Stimulated activated naive B cell treated with anti-CD40 and anti-IgM and Interleukin-4, amounts not matched to agents 10 μg/mL and 1 μg/mL and 100 μg/mL, for 72 hours (primary cell): ENCODE results near the gene CENPVL1.
A peak's percentile ranks its signal among the peaks of the same experiment; 100 is the strongest.
"Not testable (repeated sequence)": the region's sequence is repeated elsewhere in the genome, so short reads cannot be mapped to it uniquely, and the experiment has no call there.

Experiments used
- ATAC-seq, 2 donors: fragments of 150-1000 bp; cut with Tn5 transposase; replicated peaks; 2 replicates each; pipeline ENCODE4 v1.10.0; 2021; ENCODE audit warnings: moderate library complexity in 1 of 2
- DNase-seq: peaks from one replicate; pipeline ENCODE4 v3.0.0; 2021
- H3K27ac Mint-ChIP-seq: one replicate; pipeline ENCODE4 v1.8.0; 2022; ENCODE audit warnings: mild to moderate bottlenecking, mixed read lengths
- H3K27me3 Mint-ChIP-seq, 2 donors: one replicate each; pipeline ENCODE4 v1.8.0; 2022; ENCODE audit warnings: mixed read lengths in 2 of 2
- H3K36me3 Mint-ChIP-seq, 2 donors: one replicate each; pipeline ENCODE4 v1.8.0; 2022; ENCODE audit warnings: mixed read lengths in 2 of 2, mild to moderate bottlenecking in 1 of 2
- H3K4me1 Mint-ChIP-seq, 2 donors: one replicate each; pipeline ENCODE4 v1.8.0; 2022; ENCODE audit warnings: mixed read lengths in 2 of 2, mild to moderate bottlenecking in 1 of 2
- H3K4me3 Mint-ChIP-seq, 2 donors: one replicate each; pipeline ENCODE4 v1.8.0; 2022; ENCODE audit warnings: mild to moderate bottlenecking in 2 of 2, mixed read lengths in 2 of 2, moderate library complexity in 1 of 2
- H3K9me3 Mint-ChIP-seq, 2 donors: one replicate each; pipeline ENCODE4 v1.8.0; 2022; ENCODE audit warnings: mixed read lengths in 2 of 2, mild to moderate bottlenecking in 1 of 2

Gene CENPVL1

GRCh38 chrX:51710277-51711164 is at the start of gene CENPVL1:
Gene CENPVL1 (plus strand): TSS chrX:51710512. CDS start chrX:51710512, 0 bp downstream.
- not testable (repeated sequence) for DNase-seq, H3K4me1 Mint-ChIP-seq, H3K36me3 Mint-ChIP-seq, H3K27ac Mint-ChIP-seq, H3K27me3 Mint-ChIP-seq, H3K9me3 Mint-ChIP-seq, H3K4me3 Mint-ChIP-seq
- ATAC-seq, result peak in 1 of 2 donors; percentile 25

- Mint-ChIP-seq H3K4me3 (no peak overlapping the region), H3K27me3 (peaks cover 14 to 29% of the 10 kb centered on the region in 2 donors), H3K36me3 (no peaks in the 10 kb centered on the region), H3K9me3 (no peaks in the 10 kb centered on the region), H3K4me1 (no peaks in the 10 kb centered on the region), H3K27ac (peak overlapping the region; percentile 7)
- DNase-seq (no peak), ATAC-seq (no peak)
Measured at GRCh38 chrX:51665981-51666380, 44.3 kb upstream of the CENPVL1 start.

- H3K4me1 Mint-ChIP-seq, ATAC-seq, H3K27ac Mint-ChIP-seq, H3K4me3 Mint-ChIP-seq, DNase-seq, H3K27me3 Mint-ChIP-seq, H3K36me3 Mint-ChIP-seq, H3K9me3 Mint-ChIP-seq: not testable (repeated sequence)
Measured at GRCh38 chrX:51679689-51680433, 30.5 kb upstream of the CENPVL1 start.

- H3K4me3 Mint-ChIP-seq, H3K4me1 Mint-ChIP-seq, H3K27me3 Mint-ChIP-seq, ATAC-seq, H3K27ac Mint-ChIP-seq, H3K36me3 Mint-ChIP-seq, H3K9me3 Mint-ChIP-seq, DNase-seq: not testable (repeated sequence)
Measured at GRCh38 chrX:51681808-51682719, 28.2 kb upstream of the CENPVL1 start.

GRCh38 chrX:51682720-51683062 is 27.6 kb upstream of the CENPVL1 start, which contains the start of gene CENPVL2:
Gene CENPVL2 (minus strand): TSS chrX:51682831. CDS start chrX:51682831, 0 bp downstream.
- not testable (repeated sequence) for H3K4me3 Mint-ChIP-seq, H3K27me3 Mint-ChIP-seq, DNase-seq, H3K4me1 Mint-ChIP-seq, H3K27ac Mint-ChIP-seq, ATAC-seq, H3K36me3 Mint-ChIP-seq, H3K9me3 Mint-ChIP-seq

GRCh38 chrX:51694254-51694653 is 16.1 kb upstream of the CENPVL1 start:
- no peak overlapping the region for H3K27ac Mint-ChIP-seq
- DNase-seq, result no peak
- no peak overlapping the region for H3K4me3 Mint-ChIP-seq
- H3K4me1 Mint-ChIP-seq, result no peaks in the 10 kb centered on the region
- no peaks in the 10 kb centered on the region for H3K36me3 Mint-ChIP-seq
- no peaks in the 10 kb centered on the region for H3K9me3 Mint-ChIP-seq
- no peak for ATAC-seq
- H3K27me3 Mint-ChIP-seq, result peaks cover 21 to 26% of the 10 kb centered on the region in 2 donors

GRCh38 chrX:51697397-51697796 is 12.9 kb upstream of the CENPVL1 start:
- Mint-ChIP-seq H3K9me3 (no peaks in the 10 kb centered on the region), H3K27ac (no peak overlapping the region), H3K4me1 (no peaks in the 10 kb centered on the region), H3K27me3 (peaks cover 21 to 32% of the 10 kb centered on the region in 2 donors), H3K4me3 (no peak overlapping the region), H3K36me3 (no peaks in the 10 kb centered on the region)
- DNase-seq, result no peak
- ATAC-seq, result no peak

- not testable (repeated sequence) for H3K4me3 Mint-ChIP-seq, H3K27me3 Mint-ChIP-seq, ATAC-seq, H3K36me3 Mint-ChIP-seq, H3K4me1 Mint-ChIP-seq, H3K27ac Mint-ChIP-seq, H3K9me3 Mint-ChIP-seq, DNase-seq
Measured at GRCh38 chrX:51712943-51713647, 2.8 kb downstream of the CENPVL1 start.

GRCh38 chrX:51728202-51728601 is 17.9 kb downstream of the CENPVL1 start:
- Mint-ChIP-seq H3K9me3 (no peaks in the 10 kb centered on the region), H3K27me3 (peaks cover 11 to 31% of the 10 kb centered on the region in 2 donors), H3K4me3 (no peak overlapping the region), H3K36me3 (no peaks in the 10 kb centered on the region), H3K4me1 (no peaks in the 10 kb centered on the region), H3K27ac (no peak overlapping the region)
- ATAC-seq, result no peak
- DNase-seq, result no peak

GRCh38 chrX:51737091-51737490 is 26.8 kb downstream of the CENPVL1 start:
- H3K9me3 Mint-ChIP-seq, result no peaks in the 10 kb centered on the region
- H3K27ac Mint-ChIP-seq, result no peak overlapping the region
- no peaks in the 10 kb centered on the region for H3K4me1 Mint-ChIP-seq
- ATAC-seq, result no peak
- H3K4me3 Mint-ChIP-seq, result no peak overlapping the region
- no peak for DNase-seq
- peaks cover 18 to 32% of the 10 kb centered on the region in 2 donors for H3K27me3 Mint-ChIP-seq
- no peaks in the 10 kb centered on the region for H3K36me3 Mint-ChIP-seq

- DNase-seq (no peak), ATAC-seq (no peak)
- Mint-ChIP-seq H3K9me3 (peaks cover 7 to 8% of the 10 kb centered on the region in 2 donors), H3K4me3 (peak overlapping the region in 1 of 2 donors; percentile 95), H3K36me3 (peaks cover 26 to 29% of the 10 kb centered on the region in 2 donors), H3K4me1 (peaks cover 8 to 15% of the 10 kb centered on the region in 2 donors), H3K27me3 (peaks cover 0 to 18% of the 10 kb centered on the region in 2 donors), H3K27ac (no peak overlapping the region)
Measured at GRCh38 chrX:51742586-51742985, 32.3 kb downstream of the CENPVL1 start.

GRCh38 chrX:51743179-51743957 is 33.1 kb downstream of the CENPVL1 start, which contains the start of gene GSPT2:
Gene GSPT2 (plus strand): TSS chrX:51743442. CDS start chrX:51743627, 185 bp downstream.
- H3K27me3 Mint-ChIP-seq, result peaks cover 0 to 11% of the 10 kb centered on the region in 2 donors
- ATAC-seq (peak; percentile 99), DNase-seq (peak; percentile 47)
- H3K4me1 Mint-ChIP-seq, result peaks cover 8 to 15% of the 10 kb centered on the region in 2 donors
- peak within 1 kb of the TSS; percentile 86 to 95 for H3K4me3 Mint-ChIP-seq
- H3K9me3 Mint-ChIP-seq, result peaks cover 7 to 8% of the 10 kb centered on the region in 2 donors
- peak within 1 kb of the TSS; percentile 94 for H3K27ac Mint-ChIP-seq
- peaks cover 26 to 32% of the 10 kb centered on the region in 2 donors for H3K36me3 Mint-ChIP-seq

GRCh38 chrX:51747671-51748070 is 37.4 kb downstream of the CENPVL1 start:
- peaks cover 8 to 15% of the 10 kb centered on the region in 2 donors for H3K4me1 Mint-ChIP-seq
- H3K4me3 Mint-ChIP-seq, result no peak overlapping the region
- H3K36me3 Mint-ChIP-seq, result peaks cover 30 to 36% of the 10 kb centered on the region in 2 donors
- H3K27ac Mint-ChIP-seq, result no peak overlapping the region
- peaks cover 0 to 6% of the 10 kb centered on the region in 2 donors for H3K27me3 Mint-ChIP-seq
- ATAC-seq (no peak), DNase-seq (no peak)
- H3K9me3 Mint-ChIP-seq, result peaks cover 7 to 11% of the 10 kb centered on the region in 2 donors
